Measurements from ENCODE around the gene RNU1-4.
"Not testable (repeated sequence)": the region's sequence is repeated elsewhere in the genome, so short reads cannot be mapped to it uniquely, and the experiment has no call there.

Gene RNU1-4

DNA sequence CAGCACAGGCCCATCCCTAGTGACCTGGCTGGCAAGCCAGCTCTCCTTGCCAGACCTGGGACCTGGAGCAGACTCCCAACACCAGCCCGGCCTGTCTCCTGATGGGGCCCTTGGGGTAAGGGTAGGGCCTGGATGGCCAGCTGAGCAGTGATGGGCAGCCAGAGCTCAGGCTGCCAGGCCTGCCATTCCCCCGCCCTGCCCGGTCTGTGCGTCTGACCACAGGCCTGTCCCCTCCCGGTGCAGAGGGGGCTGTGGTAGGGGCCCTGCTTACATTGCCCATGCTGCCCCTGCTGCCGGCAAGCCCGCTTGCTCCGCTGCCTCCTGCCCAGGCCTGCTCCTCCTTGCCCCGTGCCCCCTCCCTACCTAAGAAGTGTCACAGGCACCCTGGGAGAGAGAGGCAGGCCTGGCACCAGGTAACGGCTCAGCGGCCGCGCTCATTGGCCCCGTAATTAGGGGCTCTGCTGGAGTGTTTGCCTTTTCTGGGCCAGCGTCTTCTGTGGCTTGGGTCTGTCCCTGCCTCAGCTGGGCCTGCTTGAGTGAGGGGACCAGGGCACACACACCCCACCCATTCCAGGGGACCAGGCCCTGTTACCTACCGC is 35.7 kb upstream of the RNU1-4 start:
- H3K23ac ChIP-seq (ENCODE audit: low read depth, low read length, poor library complexity); H3K4me1 ChIP-seq (ENCODE audit: control insufficient read depth in 2 of 2, insufficient read depth in 1 of 2, low read depth in 1 of 2, low read length in 2 of 2); H2BK12ac ChIP-seq (ENCODE audit: low read length); H3K4me3 ChIP-seq (ENCODE audit: low read length in 2 of 2); H4K91ac ChIP-seq (ENCODE audit: low read depth, low read length, poor library complexity); H2AFZ ChIP-seq (ENCODE audit: low read length); H3K27me3 ChIP-seq (ENCODE audit: control insufficient read depth in 3 of 3, insufficient read depth in 3 of 3, low read depth in 1 of 3, low read length in 3 of 3); H2BK15ac ChIP-seq (ENCODE audit: low read length); H3K36me3 ChIP-seq (replicated peaks in 1 of 2; ENCODE audit: control insufficient read depth in 2 of 2, insufficient read depth in 2 of 2, low read length in 2 of 2); H4K8ac ChIP-seq (ENCODE audit: low read depth, low read length); H2AK5ac ChIP-seq (ENCODE audit: low read depth, low read length); H3K18ac ChIP-seq (ENCODE audit: low read length); H3K14ac ChIP-seq (ENCODE audit: low read length); H3K4ac ChIP-seq (ENCODE audit: low read length); H2BK5ac ChIP-seq (ENCODE audit: low read length); H3K9me3 ChIP-seq (replicated peaks in 1 of 2; ENCODE audit: control insufficient read depth in 2 of 2, insufficient read depth in 1 of 2, low read depth in 1 of 2, low read length in 2 of 2); H2BK120ac ChIP-seq (ENCODE audit: low read depth, low read length); H3K79me1 ChIP-seq (ENCODE audit: low read depth, low read length); H3K27ac ChIP-seq (replicated peaks; ENCODE audit: low read length); H3K4me2 ChIP-seq (ENCODE audit: insufficient read depth, low read length, poor library complexity, severe bottlenecking); DNase-seq (ENCODE audit: low spot score); H3K9ac ChIP-seq (ENCODE audit: low read depth, low read length, poor library complexity): not testable (repeated sequence)
- WGBS, 2 donors (ENCODE audit: extremely low coverage in 2 of 2, insufficient read length in 2 of 2, insufficient replicate concordance in 1 of 2): no CpG with 5 or more reads among the region's 16 CpGs

DNA sequence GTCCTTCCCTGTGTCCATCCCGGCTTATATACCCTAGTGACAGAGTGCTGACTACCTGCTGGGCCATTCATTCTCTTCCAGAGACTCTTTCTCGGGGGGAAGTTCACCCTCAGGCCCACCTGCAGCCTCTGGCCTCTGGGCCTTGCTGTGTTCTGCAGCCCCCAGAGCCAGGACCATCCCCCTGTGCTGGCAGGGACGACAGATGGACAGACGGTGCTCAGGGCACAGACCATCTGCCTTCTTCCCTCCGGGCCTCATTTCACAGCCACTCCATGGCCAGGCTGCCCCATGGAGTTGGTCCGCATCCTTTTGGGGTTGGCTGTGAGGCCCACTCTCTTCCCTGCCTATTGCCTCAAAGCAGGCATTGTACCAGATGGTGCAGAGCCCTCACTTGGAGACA is 34.0 kb upstream of the RNU1-4 start:
- H2BK5ac ChIP-seq (ENCODE audit: low read length); H3K27me3 ChIP-seq (ENCODE audit: control insufficient read depth in 3 of 3, insufficient read depth in 3 of 3, low read depth in 1 of 3, low read length in 3 of 3); H2BK12ac ChIP-seq (ENCODE audit: low read length); H2AFZ ChIP-seq (ENCODE audit: low read length); H4K91ac ChIP-seq (ENCODE audit: low read depth, low read length, poor library complexity); H3K14ac ChIP-seq (ENCODE audit: low read length); H2AK5ac ChIP-seq (ENCODE audit: low read depth, low read length); H3K9ac ChIP-seq (ENCODE audit: low read depth, low read length, poor library complexity); H3K4me1 ChIP-seq (ENCODE audit: control insufficient read depth in 2 of 2, insufficient read depth in 1 of 2, low read depth in 1 of 2, low read length in 2 of 2); H3K9me3 ChIP-seq (replicated peaks in 1 of 2; ENCODE audit: control insufficient read depth in 2 of 2, insufficient read depth in 1 of 2, low read depth in 1 of 2, low read length in 2 of 2); H2BK15ac ChIP-seq (ENCODE audit: low read length); H3K4me2 ChIP-seq (ENCODE audit: insufficient read depth, low read length, poor library complexity, severe bottlenecking); H2BK120ac ChIP-seq (ENCODE audit: low read depth, low read length); H3K79me1 ChIP-seq (ENCODE audit: low read depth, low read length); H3K27ac ChIP-seq (replicated peaks; ENCODE audit: low read length); H3K36me3 ChIP-seq (replicated peaks in 1 of 2; ENCODE audit: control insufficient read depth in 2 of 2, insufficient read depth in 2 of 2, low read length in 2 of 2); H4K8ac ChIP-seq (ENCODE audit: low read depth, low read length); H3K4me3 ChIP-seq (ENCODE audit: low read length in 2 of 2); DNase-seq (ENCODE audit: low spot score); H3K18ac ChIP-seq (ENCODE audit: low read length); H3K4ac ChIP-seq (ENCODE audit: low read length); H3K23ac ChIP-seq (ENCODE audit: low read depth, low read length, poor library complexity): not testable (repeated sequence)
- WGBS, 2 donors (ENCODE audit: extremely low coverage in 2 of 2, insufficient read length in 2 of 2, insufficient replicate concordance in 1 of 2): no CpG with 5 or more reads among the region's 6 CpGs

- peak overlapping the region; percentile 33 for H3K4me2 ChIP-seq (ENCODE audit: insufficient read depth, low read length, poor library complexity, severe bottlenecking)
- not testable (repeated sequence) for H3K4ac ChIP-seq (ENCODE audit: low read length); H3K4me1 ChIP-seq (ENCODE audit: control insufficient read depth in 2 of 2, insufficient read depth in 1 of 2, low read depth in 1 of 2, low read length in 2 of 2); H4K8ac ChIP-seq (ENCODE audit: low read depth, low read length); H2BK120ac ChIP-seq (ENCODE audit: low read depth, low read length); H3K27me3 ChIP-seq (ENCODE audit: control insufficient read depth in 3 of 3, insufficient read depth in 3 of 3, low read depth in 1 of 3, low read length in 3 of 3); H3K23ac ChIP-seq (ENCODE audit: low read depth, low read length, poor library complexity); H3K9me3 ChIP-seq (replicated peaks in 1 of 2; ENCODE audit: control insufficient read depth in 2 of 2, insufficient read depth in 1 of 2, low read depth in 1 of 2, low read length in 2 of 2); H2BK5ac ChIP-seq (ENCODE audit: low read length); H2BK12ac ChIP-seq (ENCODE audit: low read length); H2BK15ac ChIP-seq (ENCODE audit: low read length); H3K36me3 ChIP-seq (replicated peaks in 1 of 2; ENCODE audit: control insufficient read depth in 2 of 2, insufficient read depth in 2 of 2, low read length in 2 of 2); H2AK5ac ChIP-seq (ENCODE audit: low read depth, low read length); H4K91ac ChIP-seq (ENCODE audit: low read depth, low read length, poor library complexity); DNase-seq (ENCODE audit: low spot score); H2AFZ ChIP-seq (ENCODE audit: low read length); H3K27ac ChIP-seq (replicated peaks; ENCODE audit: low read length); H3K79me1 ChIP-seq (ENCODE audit: low read depth, low read length)
- no CpG with 5 or more reads among the region's 99 CpGs for WGBS, 2 donors (ENCODE audit: extremely low coverage in 2 of 2, insufficient read length in 2 of 2, insufficient replicate concordance in 1 of 2)
- H3K14ac ChIP-seq (ENCODE audit: low read length): peak overlapping the region; percentile 56
- H3K18ac ChIP-seq (ENCODE audit: low read length): peak overlapping the region; percentile 91
- peak overlapping the region; percentile 77 for H3K9ac ChIP-seq (ENCODE audit: low read depth, low read length, poor library complexity)
- H3K4me3 ChIP-seq (ENCODE audit: low read length in 2 of 2): peak overlapping the region in 1 of 2 donors; percentile 74
These were observed 32.9 kb upstream of the RNU1-4 start for GRCh38 chr1:16707130-16708093.

DNA sequence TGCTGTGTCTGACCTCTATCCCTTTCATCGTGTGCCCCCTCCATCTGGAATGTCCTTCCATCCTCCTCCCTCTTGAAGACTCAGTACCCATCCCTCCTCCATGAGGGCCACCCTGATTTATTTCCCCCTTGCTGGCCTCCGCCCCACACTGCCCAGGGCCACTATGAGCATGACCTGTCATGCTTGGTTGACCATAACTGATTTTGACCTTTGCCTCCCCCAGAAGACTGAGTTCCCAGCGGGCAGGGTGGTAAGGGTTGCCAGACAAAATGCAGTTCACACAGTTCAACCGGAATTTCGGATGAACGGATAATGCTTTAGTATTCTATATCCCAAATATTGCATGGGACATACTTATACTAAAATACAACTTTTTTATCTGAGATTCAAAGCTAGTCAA is 31.6 kb upstream of the RNU1-4 start:
- not testable (repeated sequence) for H3K9me3 ChIP-seq (replicated peaks in 1 of 2; ENCODE audit: control insufficient read depth in 2 of 2, insufficient read depth in 1 of 2, low read depth in 1 of 2, low read length in 2 of 2); H3K4me3 ChIP-seq (ENCODE audit: low read length in 2 of 2); H2AFZ ChIP-seq (ENCODE audit: low read length); H3K27ac ChIP-seq (replicated peaks; ENCODE audit: low read length); H2AK5ac ChIP-seq (ENCODE audit: low read depth, low read length); H3K9ac ChIP-seq (ENCODE audit: low read depth, low read length, poor library complexity); H2BK5ac ChIP-seq (ENCODE audit: low read length); H3K4ac ChIP-seq (ENCODE audit: low read length); H4K91ac ChIP-seq (ENCODE audit: low read depth, low read length, poor library complexity); H3K4me2 ChIP-seq (ENCODE audit: insufficient read depth, low read length, poor library complexity, severe bottlenecking); H2BK15ac ChIP-seq (ENCODE audit: low read length); H3K79me1 ChIP-seq (ENCODE audit: low read depth, low read length); H3K14ac ChIP-seq (ENCODE audit: low read length); H4K8ac ChIP-seq (ENCODE audit: low read depth, low read length); H3K23ac ChIP-seq (ENCODE audit: low read depth, low read length, poor library complexity); H3K18ac ChIP-seq (ENCODE audit: low read length); H3K36me3 ChIP-seq (replicated peaks in 1 of 2; ENCODE audit: control insufficient read depth in 2 of 2, insufficient read depth in 2 of 2, low read length in 2 of 2); DNase-seq (ENCODE audit: low spot score); H2BK120ac ChIP-seq (ENCODE audit: low read depth, low read length); H3K27me3 ChIP-seq (ENCODE audit: control insufficient read depth in 3 of 3, insufficient read depth in 3 of 3, low read depth in 1 of 3, low read length in 3 of 3); H3K4me1 ChIP-seq (ENCODE audit: control insufficient read depth in 2 of 2, insufficient read depth in 1 of 2, low read depth in 1 of 2, low read length in 2 of 2); H2BK12ac ChIP-seq (ENCODE audit: low read length)
- WGBS, 2 donors (ENCODE audit: extremely low coverage in 2 of 2, insufficient read length in 2 of 2, insufficient replicate concordance in 1 of 2): no CpG with 5 or more reads among the region's 6 CpGs

Data from neuronal stem cell (in vitro differentiated cells).